DMS53 (cell line): ENCODE results near the gene OR12D3.
A peak's percentile ranks its signal among the peaks of the same experiment; 100 is the strongest.
"Not testable (repeated sequence)": the region's sequence is repeated elsewhere in the genome, so short reads cannot be mapped to it uniquely, and the experiment has no call there.

Source experiments
- DNase-seq: peaks from one replicate; lab custom pipeline; 2025; lab: John Stamatoyannopoulos, UW

Gene OR12D3

DNA sequence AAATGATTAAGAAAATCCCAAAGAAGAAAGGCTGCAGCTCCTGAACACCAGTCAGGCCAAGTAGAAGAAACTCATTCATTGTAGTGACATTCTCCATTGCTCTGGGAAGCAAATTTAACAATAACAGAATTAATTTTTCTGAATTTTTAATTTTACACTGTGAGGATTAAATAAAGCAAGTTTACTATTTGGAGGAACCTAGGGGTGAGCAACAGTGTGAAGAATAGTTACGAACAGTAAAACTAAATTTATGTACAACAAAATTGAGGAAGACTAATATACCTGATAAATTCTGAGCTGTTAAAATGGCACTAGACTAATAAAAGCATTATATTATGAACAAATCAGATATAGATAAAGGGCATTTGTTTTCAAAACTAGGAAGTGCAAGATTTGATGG is at the start of gene OR12D3:
Gene OR12D3 (minus strand): TSS at position 101 of the 400 bp plus-strand sequence. CDS start 4 bp downstream, at position 97.
- no peak for DNase-seq

DNA sequence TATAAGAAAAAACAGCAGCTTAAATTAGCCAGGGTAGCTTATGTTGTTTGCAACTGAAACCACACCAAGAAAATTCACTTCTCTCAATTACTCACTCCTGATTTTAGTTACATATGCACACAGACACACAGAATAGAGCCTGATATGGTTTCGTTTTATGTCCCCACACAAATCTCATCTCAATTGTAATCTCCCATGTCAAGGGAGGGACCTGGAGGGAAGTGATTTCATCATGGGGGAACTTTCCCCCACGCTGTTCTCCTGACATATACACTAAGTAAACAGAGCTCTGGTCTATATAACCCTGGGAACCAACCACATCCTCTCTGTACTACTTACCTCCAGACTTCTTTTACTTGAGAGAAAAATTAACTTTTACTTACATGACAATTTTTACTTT is 49.5 kb upstream of the OR12D3 start:
- no peak for DNase-seq

- DNase-seq, result no peak
These were observed 49.1 kb upstream of the OR12D3 start for GRCh38 chr6:29424168-29424567.

DNA sequence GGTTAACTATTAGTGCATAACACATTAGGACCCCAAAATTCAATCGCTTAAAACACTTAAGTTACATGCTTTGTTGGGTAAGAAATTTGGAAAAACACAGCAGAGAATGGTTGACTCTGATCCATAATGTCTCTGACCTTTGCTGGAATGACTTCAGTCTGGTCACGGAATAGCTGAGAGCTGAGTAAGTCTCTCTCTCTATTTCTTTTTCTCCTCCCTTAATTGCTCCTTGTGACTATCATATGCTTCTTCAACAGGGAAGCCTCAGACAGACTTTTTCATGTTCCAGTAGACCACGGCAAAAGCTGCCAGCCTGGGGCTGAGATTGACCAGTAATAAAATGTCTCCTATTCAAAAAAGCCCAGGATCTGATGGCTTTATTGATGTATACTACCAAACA is 44.4 kb upstream of the OR12D3 start:
- DNase-seq, result no peak

- DNase-seq, result peak; percentile 27
These were observed 39.5 kb upstream of the OR12D3 start, which contains the start of gene OR12D1 for GRCh38 chr6:29414588-29414987. Gene OR12D1, plus strand, starts transcription at chr6:29414928.

- DNase-seq, result no peak
These were observed 28.7 kb upstream of the OR12D3 start for GRCh38 chr6:29403801-29404200.

GRCh38 chr6:29399525-29399924 is 24.4 kb upstream of the OR12D3 start:
- DNase-seq, result no peak

DNA sequence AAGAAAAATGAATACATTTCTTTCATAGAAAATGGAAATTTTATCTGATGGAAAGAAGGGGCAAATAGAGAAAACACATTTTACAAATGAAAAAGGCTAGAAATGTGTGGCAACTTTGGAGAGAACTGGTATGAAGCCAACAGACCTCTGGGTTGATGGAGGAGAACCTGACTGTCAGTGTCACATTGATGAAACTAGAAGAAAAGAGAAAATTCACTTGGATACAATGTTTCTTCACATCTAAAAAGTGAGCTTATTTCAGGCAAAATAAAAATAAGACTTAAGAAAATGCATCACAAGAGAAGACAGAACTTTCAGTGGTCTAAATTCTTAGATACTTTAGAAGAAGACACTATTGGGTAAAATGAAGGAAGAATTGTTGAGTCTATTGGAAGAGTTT is 20.2 kb upstream of the OR12D3 start, which contains the start of gene OR12D2:
Gene OR12D2 (plus strand): TSS at position 301 of the 400 bp plus-strand sequence. CDS start 1,069 bp downstream, outside the sequence.
- no peak for DNase-seq

GRCh38 chr6:29388533-29388932 is 13.4 kb upstream of the OR12D3 start:
- no peak for DNase-seq

GRCh38 chr6:29376003-29376402 is 912 bp upstream of the OR12D3 start:
- no peak for DNase-seq

- DNase-seq, result no peak
These were observed 6.3 kb downstream of the OR12D3 start, which contains the start of gene OR5V1 for GRCh38 chr6:29368765-29369164. Gene OR5V1, minus strand, starts transcription at chr6:29368865. Its CDS starts 12,670 bp downstream, at chr6:29356195.

GRCh38 chr6:29355603-29356002 is 19.5 kb downstream of the OR12D3 start:
- no peak for DNase-seq

- no peak for DNase-seq
These were observed 20.1 kb downstream of the OR12D3 start for GRCh38 chr6:29354980-29355379.

DNA sequence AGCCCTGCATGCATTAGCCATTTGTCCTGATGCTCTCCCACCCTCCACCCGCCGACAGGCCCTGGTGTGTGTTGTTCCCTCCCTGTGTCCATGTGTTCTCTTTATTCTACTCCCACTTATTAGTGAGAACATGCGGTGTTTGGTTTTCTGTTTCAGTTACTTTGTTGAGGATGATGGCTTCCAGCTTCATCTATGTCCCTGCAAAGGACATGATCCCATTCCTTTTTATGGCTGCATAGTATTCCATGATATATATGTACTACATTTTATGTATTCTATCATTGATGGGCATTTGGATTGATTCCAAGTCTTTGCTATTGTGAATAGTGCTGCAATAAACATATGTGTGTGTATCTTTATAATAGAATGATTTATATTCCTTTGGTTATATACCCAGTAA is 25.7 kb downstream of the OR12D3 start:
- DNase-seq, result not testable (repeated sequence)

DNA sequence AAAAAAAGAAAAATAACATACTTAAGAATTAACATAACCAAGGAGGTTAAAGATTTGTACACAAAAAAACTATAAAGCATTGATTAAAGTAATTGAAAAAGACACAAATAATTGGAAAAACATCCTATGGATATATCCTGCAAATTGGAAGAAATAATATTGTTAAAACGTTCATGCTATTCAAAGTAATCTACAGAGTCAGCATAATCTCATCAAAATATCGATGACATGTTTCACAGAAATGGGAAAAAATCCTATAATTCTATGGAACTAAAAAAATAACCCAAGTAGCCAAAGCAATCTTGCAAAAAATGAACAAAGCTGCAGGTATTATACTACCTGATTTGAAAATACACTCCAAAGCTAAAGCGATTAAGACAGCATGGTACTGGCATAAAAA is 29.7 kb downstream of the OR12D3 start:
- DNase-seq, result no peak

- no peak for DNase-seq
These were observed 38.8 kb downstream of the OR12D3 start for GRCh38 chr6:29336269-29336668.

DNA sequence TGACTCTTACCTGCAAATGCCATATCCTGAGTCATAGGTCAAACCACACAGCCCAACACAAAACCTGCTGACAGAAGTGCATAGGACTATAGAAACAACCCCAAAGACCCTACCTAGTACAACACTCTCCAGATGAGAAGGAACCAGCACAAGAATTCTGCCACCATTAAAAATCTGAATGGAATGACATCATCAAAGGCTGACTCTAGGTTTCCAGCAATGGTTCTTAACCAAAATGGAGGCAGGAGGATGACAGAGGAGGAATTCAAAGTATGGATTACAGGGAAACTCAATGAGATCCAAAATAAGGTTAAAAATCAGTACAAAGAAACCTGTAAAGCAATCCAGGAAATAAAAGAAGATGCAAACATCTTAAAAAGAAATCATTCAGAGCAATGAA is 42.4 kb downstream of the OR12D3 start:
- DNase-seq, result no peak

- no peak for DNase-seq
These were observed 49.3 kb downstream of the OR12D3 start for GRCh38 chr6:29325777-29326176.
